ENCODE data around the gene FAM25G.
"Not testable (repeated sequence)": the region's sequence is repeated elsewhere in the genome, so short reads cannot be mapped to it uniquely, and the experiment has no call there.

FAM25G gene

DNA sequence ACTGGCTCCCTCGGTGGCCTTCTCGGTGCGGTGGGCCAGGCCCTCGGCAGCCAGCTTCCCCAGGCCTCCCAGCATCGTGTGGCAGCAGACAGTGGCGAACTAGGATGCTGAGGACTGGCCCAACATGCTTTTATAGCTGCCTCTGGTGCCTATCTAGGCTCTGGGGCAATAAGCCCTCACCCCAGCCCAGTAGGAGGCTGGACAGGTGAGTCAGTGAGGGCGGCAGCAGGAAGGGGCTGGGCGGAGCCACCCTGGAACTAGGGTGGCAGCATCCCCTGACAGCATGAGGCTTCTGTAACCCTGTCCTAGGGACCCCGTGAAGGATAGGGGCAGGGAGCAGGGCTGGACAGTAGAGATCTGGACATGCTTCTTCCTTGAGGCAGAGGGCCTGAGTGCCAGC lies at the start of gene FAM25G:
FAM25G (minus strand) TSS at position 101 of the 400 bp plus-strand sequence; CDS start at position 75, 26 bp downstream.
- DNase-seq: not testable (repeated sequence)

DNA sequence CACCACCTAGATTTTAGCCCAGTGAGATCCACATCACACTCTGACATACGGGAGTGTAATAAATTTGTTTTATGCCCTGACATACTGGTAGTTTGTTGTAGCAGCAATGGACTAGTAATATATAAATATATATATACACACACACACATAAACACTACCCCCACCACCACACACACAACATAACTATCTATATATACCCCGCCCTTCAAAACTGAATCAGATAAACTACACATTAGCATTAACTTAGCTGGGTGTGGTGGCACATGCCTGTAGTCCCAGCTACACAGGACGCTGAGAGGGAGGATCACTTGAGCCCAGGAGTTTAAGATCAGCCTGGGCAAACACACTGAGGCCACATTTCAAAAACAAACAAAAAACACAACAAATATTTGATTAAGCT lies 44.9 kb upstream of the FAM25G start:
- DNase-seq: not testable (repeated sequence)

DNA sequence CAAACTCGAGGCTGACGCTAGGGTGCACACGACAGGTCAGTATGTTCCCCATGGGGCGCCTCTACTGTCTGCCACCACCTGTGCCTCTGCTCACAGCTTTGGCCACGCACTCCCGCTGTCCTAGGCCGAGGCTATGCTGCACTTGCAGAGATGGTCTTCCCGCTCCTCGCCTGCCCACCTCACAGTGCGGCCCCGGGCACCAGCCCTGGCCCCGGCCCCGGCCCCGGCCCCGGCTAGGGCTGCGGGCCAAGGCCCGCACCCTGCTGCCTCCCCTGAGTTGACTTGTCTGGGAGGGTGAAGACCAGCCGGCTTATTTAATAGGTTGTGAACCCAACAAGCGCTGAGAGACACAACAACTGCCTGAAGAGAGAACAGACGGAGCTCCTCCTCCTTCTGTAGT lies 32.0 kb upstream of the FAM25G start, which contains the start of gene AGAP9:
AGAP9 (minus strand) TSS at position 164 of the 400 bp plus-strand sequence; CDS start at position 52, 112 bp downstream.
- not testable (repeated sequence) for DNase-seq

DNA sequence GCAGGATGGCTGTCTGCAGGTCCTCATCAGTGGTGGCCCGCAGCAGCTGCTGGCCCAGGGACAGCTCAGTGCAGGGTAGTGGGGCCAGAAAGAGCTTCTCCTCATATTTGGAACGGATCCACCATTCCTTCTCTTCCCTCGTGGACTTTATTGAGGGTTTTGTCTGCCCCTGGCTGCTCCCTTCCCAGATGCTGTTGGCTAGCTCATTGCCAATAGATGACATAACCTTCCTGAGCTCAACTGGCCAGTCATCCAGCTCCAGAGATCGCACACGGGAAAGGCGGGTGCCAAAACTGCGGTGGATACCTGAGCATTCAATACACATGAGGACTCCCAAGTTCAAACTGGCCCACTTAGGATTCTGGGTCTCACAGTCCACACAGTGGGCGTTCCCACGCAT lies 10.8 kb upstream of the FAM25G start:
- DNase-seq: not testable (repeated sequence)

DNA sequence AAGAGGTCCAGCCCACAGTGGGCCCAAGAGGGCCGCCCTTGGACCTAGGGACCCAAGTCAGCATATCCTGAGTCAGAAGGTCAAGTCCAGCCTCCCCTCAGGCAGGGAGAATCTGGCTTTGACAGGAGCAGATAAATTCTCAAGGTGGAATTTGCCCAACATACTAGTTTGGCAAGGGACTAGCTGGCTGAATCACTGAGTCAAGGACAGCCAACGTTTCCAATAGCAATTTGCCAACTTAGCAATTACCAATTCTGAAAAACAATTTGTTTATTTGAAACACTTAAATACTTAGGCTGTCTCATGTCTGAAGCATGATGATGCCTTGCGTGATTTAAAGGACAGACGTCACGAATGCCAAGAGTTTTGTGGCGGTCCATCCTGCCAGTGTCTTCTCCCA lies 2.7 kb upstream of the FAM25G start:
- DNase-seq: not testable (repeated sequence)

DNA sequence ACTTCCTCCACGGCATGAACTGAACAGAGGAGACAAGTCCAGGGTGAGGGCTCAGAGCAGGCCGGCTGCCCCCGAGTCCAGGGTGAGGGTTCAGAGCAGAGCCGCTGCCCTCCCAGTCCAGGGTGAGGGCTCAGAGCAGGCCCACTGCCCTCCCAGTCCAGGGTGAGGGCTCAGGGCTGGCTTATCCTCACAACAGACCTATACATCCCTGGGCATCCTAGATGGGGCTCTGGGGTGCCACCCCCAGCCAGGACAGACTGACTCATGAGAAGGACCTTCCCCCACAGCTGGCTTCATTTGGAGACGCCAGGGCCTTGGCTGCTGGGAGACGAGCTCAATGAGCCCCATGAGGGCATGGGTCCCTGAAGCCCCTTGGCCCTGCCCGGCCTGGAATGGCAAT lies 1.9 kb downstream of the FAM25G start:
- DNase-seq: not testable (repeated sequence)

DNA sequence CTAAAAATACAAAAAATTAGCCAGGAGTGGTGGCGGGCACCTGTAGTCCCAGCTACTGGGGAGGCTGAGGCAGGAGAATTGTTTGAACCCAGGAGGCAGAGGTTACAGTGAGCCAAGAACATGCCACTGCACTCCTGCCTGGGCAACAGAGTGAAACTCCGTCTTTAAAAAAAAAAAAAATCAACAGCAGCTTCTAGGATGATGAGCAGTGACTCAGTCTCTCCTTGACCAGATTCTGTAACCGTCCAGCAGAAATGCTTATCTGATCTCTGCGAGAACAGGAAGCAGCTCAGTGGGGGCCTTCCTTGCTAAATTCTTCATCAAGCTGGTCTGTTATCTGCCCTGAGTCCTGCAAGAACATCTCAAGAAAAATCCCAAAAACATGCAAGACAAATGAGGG lies 5.6 kb downstream of the FAM25G start:
- not testable (repeated sequence) for DNase-seq

DNA sequence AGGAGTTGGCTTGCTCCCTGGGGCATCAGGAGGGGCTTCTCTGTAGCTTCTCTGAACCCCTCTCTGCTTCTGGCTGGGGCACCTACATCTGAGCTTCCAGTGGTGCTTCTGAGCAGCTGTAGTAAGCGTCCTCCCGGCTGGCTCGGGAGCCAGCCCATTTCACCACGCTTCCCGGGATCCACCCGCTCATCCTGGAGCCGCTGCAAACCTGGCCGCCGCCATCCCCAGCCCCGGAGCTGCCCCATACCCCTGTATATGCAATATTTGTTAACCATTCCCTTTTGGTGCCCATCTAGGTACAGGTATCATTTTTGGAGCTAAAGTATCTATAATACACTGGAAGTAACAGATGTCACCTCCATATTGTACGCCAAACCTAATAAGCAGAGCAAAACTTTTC lies 6.7 kb downstream of the FAM25G start:
- DNase-seq: not testable (repeated sequence)

DNA sequence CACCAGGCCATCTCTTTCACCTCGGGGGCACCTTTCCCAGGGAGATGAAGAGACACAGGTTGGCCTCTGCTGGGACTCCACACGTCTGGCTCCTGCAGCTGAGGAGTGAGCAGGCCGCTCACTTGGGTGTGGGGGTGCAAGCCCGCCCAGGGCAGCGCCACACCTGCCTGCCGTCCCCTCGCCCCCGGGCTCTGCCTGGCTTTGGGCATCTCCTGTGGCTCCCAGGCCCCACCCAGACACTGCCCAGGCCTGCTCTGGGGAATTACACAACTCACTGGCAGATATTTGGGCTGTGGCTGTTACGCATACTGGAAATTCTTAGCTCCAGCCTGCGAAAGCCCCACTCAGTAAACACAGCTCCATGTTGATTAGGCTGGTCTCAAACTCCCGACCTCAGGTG lies 7.6 kb downstream of the FAM25G start, which contains the start of gene ANXA8:
ANXA8 (minus strand) TSS at position 193 of the 400 bp plus-strand sequence; CDS start at position 11, 182 bp downstream.
- not testable (repeated sequence) for DNase-seq

DNA sequence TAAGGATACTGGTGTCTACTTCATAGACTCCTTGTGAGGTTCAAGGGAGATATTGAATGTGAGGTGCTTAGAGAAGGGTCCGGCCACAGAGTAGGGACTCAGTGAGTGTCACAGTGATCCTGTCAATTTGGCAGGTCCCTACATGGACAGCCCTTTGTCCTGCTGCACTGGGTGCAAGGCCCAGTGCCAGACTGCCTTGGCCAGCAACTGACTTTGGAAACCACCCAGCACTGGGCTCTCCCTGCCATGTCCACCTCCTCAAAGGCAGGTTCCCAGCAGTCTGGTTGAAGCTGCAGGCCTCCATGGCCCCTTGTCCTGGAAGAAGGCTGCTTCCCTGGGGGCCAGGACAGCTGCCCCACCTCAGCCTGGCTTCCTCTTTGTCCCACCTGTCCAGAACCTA lies 9.1 kb downstream of the FAM25G start:
- not testable (repeated sequence) for DNase-seq

DNA sequence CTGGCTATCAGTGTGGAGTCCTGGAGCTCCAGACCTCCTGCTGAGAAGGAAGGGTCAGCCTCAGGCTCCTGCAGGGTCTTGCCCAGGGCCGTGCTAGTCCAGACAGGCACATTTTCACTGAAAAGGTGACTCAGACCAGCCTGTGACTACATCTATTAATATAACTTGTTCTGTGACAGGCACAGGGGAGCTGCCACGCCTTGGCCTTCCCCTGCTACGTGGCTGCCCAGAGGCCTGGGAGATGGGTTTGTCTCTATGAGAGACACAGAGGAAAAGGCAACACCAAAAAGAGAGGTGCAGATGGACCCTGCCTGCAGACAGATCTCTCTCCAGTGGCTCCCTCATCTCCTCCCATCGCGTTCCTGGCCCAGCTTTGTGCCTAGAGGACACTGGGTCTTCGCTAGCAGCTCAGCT lies 9.7 kb downstream of the FAM25G start:
- not testable (repeated sequence) for DNase-seq

DNA sequence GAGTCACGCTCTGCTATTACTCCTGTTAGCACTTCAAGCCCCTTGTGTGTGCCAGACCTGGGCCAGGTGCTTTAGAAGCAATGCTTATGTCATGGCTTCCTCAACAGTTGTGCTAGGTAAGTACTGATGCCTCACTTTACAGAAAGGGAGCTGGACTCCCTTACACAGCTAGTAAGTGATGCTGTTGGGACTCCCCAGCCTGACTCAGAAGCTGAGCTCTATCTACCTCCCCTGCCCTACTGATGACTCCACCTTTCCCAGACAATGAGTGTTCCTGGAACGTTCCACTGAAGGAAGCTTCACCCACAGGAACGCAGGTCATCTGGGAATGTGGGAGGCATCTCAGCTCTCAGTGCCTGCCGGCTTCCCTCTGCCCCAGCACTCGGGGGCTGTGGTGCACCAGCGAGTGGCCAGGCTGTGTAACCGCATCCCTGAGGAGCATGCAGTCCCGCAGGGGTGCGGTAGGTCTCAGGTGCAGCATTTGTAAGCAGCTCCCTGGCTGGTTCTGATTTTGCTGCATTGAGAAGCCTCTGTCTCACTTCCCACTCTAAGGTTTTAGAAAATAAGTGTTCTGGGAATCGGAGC lies 10.2 kb downstream of the FAM25G start:
- DNase-seq: not testable (repeated sequence)

DNA sequence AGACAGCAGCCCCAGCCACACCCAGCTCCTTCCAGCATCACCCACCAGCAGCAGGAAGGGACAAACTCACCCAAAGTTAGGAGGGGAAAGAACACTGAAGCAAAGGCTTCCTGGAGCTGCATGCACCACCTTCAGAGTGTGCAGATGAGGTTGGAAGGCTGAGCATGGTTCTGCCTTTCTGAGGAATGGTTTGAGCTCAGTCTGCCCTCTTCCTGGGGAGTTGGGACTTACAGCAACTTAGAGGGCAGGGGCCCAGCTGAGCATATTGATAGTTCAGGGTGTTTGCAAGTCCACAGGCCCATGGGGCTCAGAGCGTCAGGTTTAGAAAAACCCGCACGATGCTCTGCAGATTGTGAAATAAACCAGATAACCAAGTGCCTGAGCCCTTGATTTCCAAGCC lies 11.4 kb downstream of the FAM25G start:
- not testable (repeated sequence) for DNase-seq

DNA sequence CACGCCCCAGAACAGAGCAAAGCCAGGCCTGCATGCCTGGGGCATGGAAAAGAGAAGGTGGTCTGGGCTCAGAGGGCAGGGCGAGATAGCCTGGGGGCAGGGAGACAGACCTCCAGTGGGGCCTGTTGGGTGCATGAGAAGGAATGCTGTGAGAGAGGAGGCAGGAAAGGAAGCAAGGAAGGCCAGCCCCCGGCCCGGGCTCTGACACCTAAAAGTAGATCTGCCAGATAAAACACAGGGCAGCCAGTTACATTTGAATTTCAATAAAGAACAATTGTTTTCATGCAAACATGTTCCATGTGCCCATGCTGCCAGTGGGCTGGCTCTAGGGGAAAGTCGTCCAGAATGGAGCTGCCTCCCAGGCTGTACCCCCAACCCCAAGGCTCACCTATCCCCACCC lies 13.4 kb downstream of the FAM25G start:
- DNase-seq: not testable (repeated sequence)

DNA sequence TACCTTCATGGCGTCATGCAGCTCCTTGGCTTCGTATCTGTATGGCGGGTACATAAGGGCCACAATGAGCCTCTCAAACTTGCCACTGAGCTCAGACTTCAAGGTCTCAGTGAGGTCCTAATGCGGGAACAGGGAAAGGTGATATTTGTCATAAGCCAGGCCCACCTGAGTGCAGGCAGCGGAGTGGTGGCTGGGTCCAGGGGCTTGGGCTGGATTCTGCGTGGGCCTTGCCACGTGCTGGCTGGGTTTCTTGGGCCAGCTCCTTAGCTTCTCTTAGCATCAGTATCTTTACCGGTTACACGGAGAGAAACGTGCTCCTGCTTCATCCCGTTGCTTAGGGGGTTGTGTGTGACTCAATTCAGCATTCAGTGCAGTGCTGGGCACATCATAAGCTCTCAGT lies 14.4 kb downstream of the FAM25G start:
- not testable (repeated sequence) for DNase-seq

DNA sequence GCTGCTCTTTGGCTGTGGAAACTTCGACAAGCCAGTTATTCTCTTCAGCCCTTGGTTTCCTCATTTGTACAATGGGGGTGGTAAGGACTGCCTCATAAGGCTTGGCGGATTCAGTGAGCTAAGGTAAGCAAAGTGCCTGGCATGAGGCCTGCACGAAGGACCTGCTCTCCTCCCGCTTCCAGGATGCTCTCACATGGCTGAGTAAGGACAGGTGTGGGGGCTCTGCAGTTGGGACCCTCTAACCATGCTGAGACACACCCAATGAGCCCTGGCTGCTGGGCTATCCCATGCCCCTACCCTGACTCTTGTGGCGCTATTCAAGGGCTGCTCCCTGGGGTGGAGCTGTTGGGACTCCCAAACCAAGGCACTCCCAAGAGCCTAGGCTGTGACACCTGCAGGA lies 16.4 kb downstream of the FAM25G start:
- not testable (repeated sequence) for DNase-seq

DNA sequence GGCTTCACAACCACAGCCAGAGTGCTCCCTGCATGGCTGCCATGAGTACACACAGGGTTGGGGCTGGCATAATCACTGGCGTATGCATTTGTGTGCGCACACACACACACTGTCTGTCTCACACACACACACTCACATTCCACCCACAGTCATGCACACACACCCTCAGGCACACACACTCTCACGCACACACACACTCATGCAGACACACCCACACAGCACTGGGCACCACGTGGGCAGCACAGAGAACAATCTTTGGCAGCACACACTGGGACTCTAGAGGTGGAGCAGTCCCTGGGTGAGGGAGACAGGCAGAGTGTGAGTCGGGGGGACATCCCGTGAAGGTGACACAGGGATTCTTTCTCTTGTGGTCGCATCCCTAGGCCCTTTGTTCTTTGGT lies 18.0 kb downstream of the FAM25G start:
- DNase-seq: not testable (repeated sequence)

DNA sequence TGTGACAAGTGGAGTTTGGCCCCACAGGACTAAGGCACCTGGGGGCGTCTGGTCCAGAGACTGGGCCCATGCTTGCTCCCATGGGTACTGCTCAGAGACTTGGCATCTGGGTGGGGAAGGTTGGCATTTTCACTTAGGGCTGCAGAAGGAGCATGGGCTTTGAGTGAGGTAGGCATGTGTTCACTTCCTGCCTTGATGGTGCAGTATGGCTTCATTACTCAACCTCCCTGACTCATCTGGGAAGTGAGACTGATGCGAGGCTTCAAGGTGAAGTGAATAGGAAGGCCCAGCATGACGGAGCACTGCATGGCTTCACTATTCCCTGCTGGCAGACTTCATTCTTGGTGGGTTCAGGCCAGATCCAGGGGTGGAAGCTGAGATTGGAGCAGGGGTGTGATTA lies 18.9 kb downstream of the FAM25G start:
- DNase-seq: not testable (repeated sequence)

DNA sequence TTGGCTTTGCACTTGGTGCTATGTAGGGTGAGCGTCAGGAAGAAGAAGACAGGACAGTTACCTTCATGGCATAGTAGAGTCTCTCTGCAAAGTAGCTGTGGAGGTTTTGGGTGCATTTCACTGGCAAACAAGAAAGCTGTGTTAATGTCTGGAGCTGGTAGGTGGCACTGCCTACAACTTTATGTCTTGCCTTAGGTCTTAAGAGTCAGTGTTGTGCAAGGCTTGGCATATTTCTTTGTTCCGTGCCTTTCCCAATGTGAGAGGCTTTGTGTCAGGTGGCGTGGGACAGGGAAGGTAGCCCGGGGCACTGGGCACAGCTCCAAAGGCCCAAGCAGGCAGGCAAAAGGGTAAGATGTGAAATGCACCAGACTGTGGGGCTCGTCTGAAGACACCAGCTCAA lies 19.4 kb downstream of the FAM25G start:
- not testable (repeated sequence) for DNase-seq

DNA sequence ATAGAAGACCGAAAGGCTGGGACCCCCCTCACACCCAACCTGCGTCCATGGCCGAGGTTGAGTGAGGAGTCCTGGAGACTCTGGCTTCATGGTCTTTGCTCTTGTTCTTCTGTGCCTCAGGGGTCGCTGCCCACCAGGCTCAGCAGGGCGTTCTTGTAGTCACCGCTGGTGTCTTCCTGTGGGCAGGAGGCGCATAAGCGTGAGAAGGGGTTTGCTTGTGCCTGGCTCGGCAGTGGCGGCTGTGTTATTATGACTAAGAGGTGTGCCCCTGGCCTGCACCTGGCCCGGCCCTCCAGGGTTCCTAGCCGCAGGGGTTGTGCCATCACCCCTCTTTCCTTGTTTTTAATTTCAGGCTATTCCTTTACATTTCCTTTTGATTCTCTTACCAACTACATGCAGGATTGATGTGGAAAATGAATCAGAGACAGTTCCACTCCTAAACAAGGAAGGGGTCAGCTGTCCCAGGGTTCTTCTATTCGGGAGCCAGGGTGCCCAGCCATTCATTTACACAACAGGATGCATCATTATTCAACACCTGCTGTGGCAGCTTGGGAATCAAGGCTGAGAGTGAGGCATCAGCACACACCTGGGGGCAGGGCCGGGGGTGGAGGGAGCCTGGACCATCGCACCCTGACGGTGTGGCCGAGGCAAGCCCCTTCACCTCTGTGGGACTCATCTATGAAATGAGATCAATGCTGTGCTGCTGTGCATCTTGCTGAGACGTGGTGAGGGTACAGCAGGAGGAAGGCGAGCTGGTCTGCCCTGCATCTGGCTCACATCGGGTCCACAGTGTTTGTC lies 22.6 kb downstream of the FAM25G start:
- DNase-seq: not testable (repeated sequence)

DNA sequence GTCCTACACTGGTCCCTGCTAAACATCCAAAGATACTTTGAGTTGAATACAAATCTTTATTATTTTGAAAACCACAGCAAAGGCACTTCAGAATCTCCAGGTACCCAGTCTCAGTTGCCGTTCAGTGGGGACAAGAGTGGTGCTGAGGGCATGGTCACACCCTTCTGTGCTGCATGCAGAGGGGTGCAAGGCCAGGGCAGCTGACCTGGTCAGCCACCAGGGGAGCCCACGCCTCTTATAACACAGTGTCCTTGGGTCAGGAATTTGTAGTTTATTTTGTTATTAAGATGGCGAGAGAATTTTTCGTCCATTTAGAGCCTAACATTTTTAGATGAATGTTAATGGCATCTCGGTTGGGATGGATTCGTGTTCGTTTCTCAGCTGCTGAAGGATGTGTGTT lies 23.5 kb downstream of the FAM25G start:
- DNase-seq: not testable (repeated sequence)

DNA sequence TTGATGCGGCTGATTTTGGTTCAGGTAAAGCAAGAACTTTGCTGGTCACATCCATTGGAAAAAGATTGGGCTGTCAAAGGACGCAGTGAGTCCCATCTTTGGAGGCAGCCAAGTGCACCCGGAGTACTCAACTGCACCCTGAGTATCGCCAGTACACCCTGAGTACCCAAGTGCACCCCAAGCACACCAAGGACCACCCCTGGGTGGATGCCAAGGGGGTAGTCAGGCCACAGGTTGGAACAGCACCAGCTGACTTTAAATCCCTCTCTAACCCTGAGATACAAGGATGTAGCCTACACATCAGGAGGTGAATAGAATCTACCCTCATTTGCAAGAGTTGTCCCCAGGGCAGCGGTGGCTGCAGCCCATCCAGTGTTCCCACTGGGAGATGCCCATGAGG lies 24.0 kb downstream of the FAM25G start:
- DNase-seq: not testable (repeated sequence)

DNA sequence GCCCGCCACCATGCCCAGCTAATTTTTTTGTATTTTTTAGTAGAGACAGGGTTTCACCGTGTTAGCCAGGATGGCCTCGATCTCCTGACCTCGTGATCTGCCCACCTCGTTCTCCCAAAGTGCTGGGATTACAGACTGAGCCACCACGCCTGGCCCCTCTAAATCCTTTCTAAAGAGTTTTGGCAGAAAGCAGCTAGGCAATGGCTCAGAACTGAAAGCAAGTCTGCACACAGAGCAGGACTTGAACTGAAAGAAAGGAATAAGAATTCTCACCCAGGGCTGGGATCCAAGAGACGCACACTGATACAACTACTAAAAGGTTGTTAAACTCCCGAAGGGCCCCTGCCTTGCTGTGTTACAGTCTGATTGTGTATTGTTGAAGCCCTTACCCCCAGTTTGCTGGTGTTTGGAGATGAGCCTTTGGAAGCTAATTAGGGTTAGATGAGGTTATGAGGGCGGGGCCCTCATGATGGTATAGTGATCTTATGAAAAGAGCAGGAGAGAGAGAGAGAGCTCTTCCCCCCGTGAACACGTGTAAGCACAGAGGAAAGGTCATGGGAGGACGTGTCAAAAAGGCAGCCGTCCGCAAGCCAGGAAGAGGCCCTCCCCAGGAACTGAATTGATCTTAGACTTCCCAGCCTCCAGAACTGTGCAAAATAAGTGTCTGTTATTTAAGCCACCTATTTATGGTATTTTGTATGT lies 26.1 kb downstream of the FAM25G start:
- DNase-seq: not testable (repeated sequence)

Data from CD4-positive, alpha-beta T cell treated with Interferon gamma for 1 hour (primary cell).